ENCODE results near the gene TCF7L2. TPM values are rescaled to one million over a fixed set of nuclear protein-coding genes. Genes with fewer than 3 reads are reported as not detected.

Gene TCF7L2
- total RNA-seq, 2 donors from 2014 or later, result 3.2 to 6.1 TPM

DNA sequence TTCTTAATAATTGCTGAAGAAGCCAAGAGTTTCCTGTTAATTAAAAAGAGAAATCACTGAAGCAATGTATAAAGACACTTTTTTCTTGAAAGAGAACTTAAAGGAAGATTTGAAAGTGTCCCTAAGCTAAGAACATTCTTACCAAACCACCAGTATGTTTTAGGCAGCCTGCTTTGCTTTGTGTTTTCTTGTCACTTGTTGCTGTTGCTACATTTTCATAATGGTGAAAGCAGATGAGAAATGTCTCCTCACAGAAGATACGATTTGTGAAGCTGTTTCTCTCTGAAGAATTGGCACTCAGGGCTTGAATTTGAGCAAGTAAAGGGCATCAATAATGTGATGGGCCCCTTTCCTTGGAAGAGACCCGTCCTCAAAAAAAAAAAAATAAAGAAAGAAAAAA lies 30.9 kb downstream of the TCF7L2 start:
- Mint-ChIP-seq H3K4me3 (no peak overlapping the region), H3K27ac (peak overlapping the region; percentile 31), H3K4me1 (ENCODE audit: low read depth) (peaks cover 22% of the 10 kb centered on the region), H3K36me3 (ENCODE audit: insufficient read depth in 2 of 2) (no peaks in the 10 kb centered on the region), H3K27me3 (ENCODE audit: low read depth) (peaks cover 81% of the 10 kb centered on the region), H3K9me3 (no peaks in the 10 kb centered on the region)
- no peak for ATAC-seq (replicated peaks in 1 of 2)
- DNase-seq, result no peak

DNA sequence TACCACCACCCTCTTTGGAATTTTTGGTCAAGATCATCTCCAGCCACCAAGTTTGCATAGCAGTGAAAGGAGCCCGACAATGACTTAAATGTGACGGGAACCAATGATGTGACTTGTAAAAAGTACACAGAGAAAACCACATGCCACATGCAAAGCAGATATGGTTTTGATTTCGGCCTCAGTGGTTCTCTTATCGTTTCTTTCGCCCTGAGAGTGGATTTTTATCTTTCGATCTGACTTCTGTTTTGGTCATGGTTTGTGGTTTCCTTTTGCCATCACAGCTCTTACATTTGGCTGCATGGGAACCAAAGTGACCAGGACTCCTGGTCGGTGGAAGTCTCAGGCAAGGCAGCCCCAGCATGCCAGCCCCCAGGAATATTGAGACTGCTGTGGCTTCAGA lies 31.5 kb downstream of the TCF7L2 start:
- peak overlapping the region; percentile 31 for H3K27ac Mint-ChIP-seq
- ATAC-seq (replicated peaks in 1 of 2), result peak; percentile 75 to 80
- no peak overlapping the region for H3K4me3 Mint-ChIP-seq
- H3K27me3 Mint-ChIP-seq (ENCODE audit: low read depth), result peaks cover 79% of the 10 kb centered on the region
- no peaks in the 10 kb centered on the region for H3K36me3 Mint-ChIP-seq (ENCODE audit: insufficient read depth in 2 of 2)
- H3K9me3 Mint-ChIP-seq, result no peaks in the 10 kb centered on the region
- H3K4me1 Mint-ChIP-seq (ENCODE audit: low read depth), result peaks cover 29% of the 10 kb centered on the region
- DNase-seq, result peak; percentile 68 to 72

DNA sequence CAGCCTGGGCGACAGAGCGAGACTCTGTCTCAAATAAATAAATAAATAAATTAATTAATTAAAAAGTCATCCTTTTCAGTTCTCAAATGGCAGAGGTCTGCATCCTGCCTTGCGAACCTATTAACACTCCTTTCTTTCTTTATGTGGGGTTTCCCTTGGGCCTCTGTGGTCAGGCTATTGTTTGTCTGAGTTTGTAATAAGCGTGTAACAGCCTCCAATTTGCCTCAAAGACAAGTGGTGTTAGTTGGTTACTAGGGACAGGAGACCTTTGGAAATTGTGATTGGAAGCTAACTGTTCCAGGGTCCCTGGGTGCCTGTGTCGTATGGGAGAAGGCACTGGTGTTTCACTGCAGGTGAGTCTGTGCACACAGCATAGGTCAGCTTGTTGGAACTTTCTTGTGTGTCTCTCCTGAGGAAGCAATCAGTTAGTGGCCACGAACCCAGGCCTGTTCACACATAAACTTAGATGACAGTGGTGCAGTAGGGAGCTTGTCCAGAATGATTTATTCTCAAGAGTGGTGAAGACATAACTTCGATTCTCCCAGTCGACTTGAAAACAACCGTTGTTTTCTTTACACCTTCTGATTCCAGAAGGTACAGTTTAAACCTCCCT lies 33.5 kb downstream of the TCF7L2 start:
- Mint-ChIP-seq H3K9me3 (no peaks in the 10 kb centered on the region), H3K27me3 (ENCODE audit: low read depth) (peaks cover 77% of the 10 kb centered on the region), H3K36me3 (ENCODE audit: insufficient read depth in 2 of 2) (no peaks in the 10 kb centered on the region), H3K27ac (no peak overlapping the region), H3K4me3 (no peak overlapping the region), H3K4me1 (ENCODE audit: low read depth) (peaks cover 38% of the 10 kb centered on the region)
- ATAC-seq (replicated peaks in 1 of 2) (no peak), DNase-seq (no peak)

DNA sequence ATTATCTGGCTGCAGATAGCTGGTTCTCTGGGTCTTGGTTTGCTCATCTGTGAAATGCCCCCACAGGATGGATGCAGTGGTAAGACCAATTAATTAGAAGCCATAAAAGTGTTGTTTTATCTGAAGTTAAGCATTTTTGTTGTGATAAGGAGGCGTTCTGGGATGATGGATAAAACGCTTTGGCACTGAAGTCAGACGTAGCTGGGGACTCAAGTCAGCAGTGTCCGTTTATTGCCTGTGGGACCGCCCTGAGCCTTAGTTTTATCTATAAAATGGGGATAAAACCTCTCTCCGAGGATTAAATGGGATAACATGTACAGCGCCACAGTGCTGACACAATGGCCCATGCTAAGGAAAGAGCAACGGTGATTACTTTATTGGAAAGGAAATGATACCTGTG lies 34.7 kb downstream of the TCF7L2 start:
- DNase-seq, result no peak
- H3K27me3 Mint-ChIP-seq (ENCODE audit: low read depth), result peaks cover 80% of the 10 kb centered on the region
- peaks cover 38% of the 10 kb centered on the region for H3K4me1 Mint-ChIP-seq (ENCODE audit: low read depth)
- no peaks in the 10 kb centered on the region for H3K9me3 Mint-ChIP-seq
- H3K27ac Mint-ChIP-seq, result no peak overlapping the region
- no peak for ATAC-seq (replicated peaks in 1 of 2)
- no peak overlapping the region for H3K4me3 Mint-ChIP-seq
- H3K36me3 Mint-ChIP-seq (ENCODE audit: insufficient read depth in 2 of 2), result no peaks in the 10 kb centered on the region

DNA sequence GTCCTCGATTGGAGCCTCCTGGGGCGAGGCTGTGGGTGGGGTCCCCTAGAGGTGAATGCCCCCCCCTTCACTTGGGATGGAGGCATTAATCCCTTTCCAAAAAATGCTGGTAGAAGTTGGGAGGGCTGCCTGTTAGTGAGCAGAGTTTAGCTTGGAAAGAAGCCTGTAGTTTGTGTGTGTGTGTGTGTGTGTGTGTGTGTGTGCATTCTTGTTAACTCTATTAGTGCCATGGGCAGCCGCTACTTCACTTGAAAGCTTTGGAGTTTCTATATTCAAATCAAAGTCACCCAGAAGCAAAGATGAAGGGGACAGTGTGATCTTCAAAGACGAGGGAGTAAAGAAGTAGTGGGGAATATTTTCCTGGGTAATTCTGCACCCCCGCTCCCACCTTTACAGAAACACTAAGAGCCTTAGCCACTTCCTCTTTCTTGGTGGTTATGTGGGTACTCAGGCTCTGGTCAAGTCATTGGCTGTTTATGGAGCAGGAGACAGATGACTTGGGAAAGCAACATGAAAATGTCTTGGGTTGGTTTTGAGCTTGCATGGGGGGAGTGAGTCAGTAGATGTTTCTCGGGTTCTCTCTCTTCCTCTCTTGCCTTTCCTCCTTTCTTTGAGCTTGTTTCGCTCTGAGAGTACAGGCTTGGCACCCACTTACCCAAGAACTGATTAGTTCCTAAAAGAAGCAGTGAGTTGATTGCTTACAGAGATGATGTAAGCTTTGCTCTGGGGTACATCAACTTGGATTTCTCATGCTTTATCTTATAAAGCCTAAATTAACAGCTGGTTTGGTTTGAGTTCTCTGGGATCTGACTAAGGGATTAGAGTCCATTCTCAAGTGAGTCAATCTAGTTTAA lies 35.9 kb downstream of the TCF7L2 start:
- Mint-ChIP-seq H3K9me3 (no peaks in the 10 kb centered on the region), H3K27ac (no peak overlapping the region), H3K4me1 (ENCODE audit: low read depth) (peaks cover 35% of the 10 kb centered on the region), H3K4me3 (peak overlapping the region; percentile 49 to 52), H3K36me3 (ENCODE audit: insufficient read depth in 2 of 2) (no peaks in the 10 kb centered on the region), H3K27me3 (ENCODE audit: low read depth) (peaks cover 77% of the 10 kb centered on the region)
- peak; percentile 86 to 88 for ATAC-seq (replicated peaks in 1 of 2)
- peak; percentile 42 to 48 for DNase-seq

DNA sequence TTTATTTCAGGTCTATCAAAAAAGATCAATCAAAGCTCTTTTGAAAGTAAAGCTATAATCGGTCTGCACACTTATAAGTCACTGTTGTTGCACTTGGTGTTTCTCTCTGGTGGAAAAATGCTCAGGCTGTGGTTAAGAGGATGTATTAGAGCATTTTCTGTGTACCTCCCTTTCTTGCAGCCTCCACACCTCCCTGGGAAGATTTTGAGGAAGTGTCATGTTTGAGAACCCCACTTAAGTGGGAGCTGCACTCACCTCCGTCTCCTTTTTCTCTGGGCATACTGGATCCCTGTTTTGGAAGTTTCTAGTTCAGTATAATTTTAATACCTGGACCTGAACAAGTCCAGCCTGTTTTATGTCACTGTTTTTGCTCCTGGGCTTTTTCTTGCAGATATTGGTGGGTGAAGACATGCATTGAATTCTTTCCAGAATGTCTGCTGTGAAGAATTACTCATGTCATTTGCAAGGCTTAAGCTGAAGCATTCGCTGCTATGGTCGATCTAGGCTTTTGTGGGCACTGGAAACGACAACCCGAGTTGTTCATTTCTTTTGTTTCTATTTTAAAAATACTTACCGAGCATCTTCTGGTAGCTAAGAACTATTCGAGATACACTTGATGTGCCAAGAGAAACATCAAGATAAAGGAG lies 36.6 kb downstream of the TCF7L2 start:
- DNase-seq (no peak), ATAC-seq (replicated peaks in 1 of 2) (peak in 1 of 2 donors; percentile 2)
- H3K9me3 Mint-ChIP-seq, result no peaks in the 10 kb centered on the region
- peak overlapping the region; percentile 49 to 52 for H3K4me3 Mint-ChIP-seq
- H3K27ac Mint-ChIP-seq, result no peak overlapping the region
- peaks cover 28% of the 10 kb centered on the region for H3K4me1 Mint-ChIP-seq (ENCODE audit: low read depth)
- no peaks in the 10 kb centered on the region for H3K36me3 Mint-ChIP-seq (ENCODE audit: insufficient read depth in 2 of 2)
- H3K27me3 Mint-ChIP-seq (ENCODE audit: low read depth), result peaks cover 77% of the 10 kb centered on the region

DNA sequence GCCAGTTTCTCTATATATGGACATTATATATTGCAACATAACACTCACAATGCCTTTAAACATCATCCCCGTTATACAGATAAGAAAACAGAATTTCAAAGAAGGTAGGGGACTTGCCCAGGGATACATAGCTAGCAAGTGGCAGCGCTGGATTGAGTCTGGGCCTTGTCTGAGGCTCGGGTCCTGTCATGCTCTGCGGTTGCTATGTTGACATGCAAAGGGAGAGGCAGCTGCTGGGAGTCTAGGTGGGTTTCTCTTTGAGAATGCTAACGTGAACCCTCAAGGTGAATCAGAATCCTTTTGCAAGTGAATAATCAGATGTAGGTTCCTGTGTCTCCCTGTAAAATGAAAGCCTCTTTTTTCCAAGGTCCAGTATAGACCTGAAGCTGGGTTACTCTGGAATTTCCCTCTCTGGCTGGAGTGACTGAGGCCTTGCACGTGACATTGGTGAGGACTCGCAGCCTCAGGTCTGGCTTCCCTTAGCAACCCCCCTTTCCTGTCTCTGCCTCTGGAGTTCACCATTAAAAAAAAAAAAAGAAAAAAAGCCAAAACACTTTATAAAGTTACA lies 38.9 kb downstream of the TCF7L2 start:
- Mint-ChIP-seq H3K27ac (no peak overlapping the region), H3K9me3 (no peaks in the 10 kb centered on the region), H3K27me3 (ENCODE audit: low read depth) (peaks cover 63% of the 10 kb centered on the region), H3K36me3 (ENCODE audit: insufficient read depth in 2 of 2) (no peaks in the 10 kb centered on the region), H3K4me1 (ENCODE audit: low read depth) (peaks cover 22% of the 10 kb centered on the region), H3K4me3 (no peak overlapping the region)
- no peak for ATAC-seq (replicated peaks in 1 of 2)
- DNase-seq, result no peak

DNA sequence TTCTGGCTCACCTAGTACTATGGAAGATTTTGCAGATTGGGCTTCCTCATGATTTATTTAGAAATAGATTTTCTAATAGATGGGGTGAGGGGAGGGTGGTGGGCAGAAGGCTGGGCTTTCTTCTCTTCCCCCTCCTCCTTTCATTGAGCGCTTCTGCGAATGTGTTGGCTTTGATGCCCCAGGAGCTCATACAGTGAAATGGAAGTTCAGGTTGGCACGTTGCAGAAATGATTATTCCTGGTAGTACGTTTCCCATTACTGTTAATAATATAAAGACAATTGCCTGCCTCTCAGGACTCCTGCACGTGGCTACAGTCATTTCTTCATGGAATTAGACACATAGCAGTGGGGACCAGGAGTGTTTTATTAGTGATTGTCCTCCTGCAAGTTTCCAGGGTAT lies 39.8 kb downstream of the TCF7L2 start:
- Mint-ChIP-seq H3K27me3 (ENCODE audit: low read depth) (peaks cover 61% of the 10 kb centered on the region), H3K4me3 (no peak overlapping the region), H3K9me3 (no peaks in the 10 kb centered on the region), H3K36me3 (ENCODE audit: insufficient read depth in 2 of 2) (no peaks in the 10 kb centered on the region), H3K4me1 (ENCODE audit: low read depth) (peaks cover 22% of the 10 kb centered on the region), H3K27ac (no peak overlapping the region)
- no peak for DNase-seq
- ATAC-seq (replicated peaks in 1 of 2), result no peak

DNA sequence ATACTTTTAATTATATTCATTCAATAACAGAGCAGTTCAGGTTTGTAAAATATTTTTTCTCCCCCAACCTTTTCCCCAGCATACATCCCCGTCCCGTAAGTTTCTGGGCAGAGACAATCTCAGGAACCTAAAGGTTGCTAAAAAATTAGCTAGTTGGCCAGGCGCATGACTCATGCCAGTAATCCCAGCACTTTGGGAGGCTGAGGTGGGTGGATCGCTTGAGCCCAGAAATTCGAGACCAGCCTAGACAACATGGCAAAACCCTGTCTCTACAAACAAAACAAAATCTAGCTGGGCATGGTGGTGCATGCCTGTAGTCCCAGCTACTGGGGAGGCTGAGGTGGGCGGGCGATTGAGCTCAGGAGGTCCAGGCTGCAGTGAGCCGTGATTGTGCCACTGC lies 40.2 kb downstream of the TCF7L2 start:
- DNase-seq (no peak), ATAC-seq (replicated peaks in 1 of 2) (no peak)
- peaks cover 60% of the 10 kb centered on the region for H3K27me3 Mint-ChIP-seq (ENCODE audit: low read depth)
- H3K4me1 Mint-ChIP-seq (ENCODE audit: low read depth), result peaks cover 22% of the 10 kb centered on the region
- H3K9me3 Mint-ChIP-seq, result no peaks in the 10 kb centered on the region
- H3K4me3 Mint-ChIP-seq, result no peak overlapping the region
- no peak overlapping the region for H3K27ac Mint-ChIP-seq
- H3K36me3 Mint-ChIP-seq (ENCODE audit: insufficient read depth in 2 of 2), result no peaks in the 10 kb centered on the region

DNA sequence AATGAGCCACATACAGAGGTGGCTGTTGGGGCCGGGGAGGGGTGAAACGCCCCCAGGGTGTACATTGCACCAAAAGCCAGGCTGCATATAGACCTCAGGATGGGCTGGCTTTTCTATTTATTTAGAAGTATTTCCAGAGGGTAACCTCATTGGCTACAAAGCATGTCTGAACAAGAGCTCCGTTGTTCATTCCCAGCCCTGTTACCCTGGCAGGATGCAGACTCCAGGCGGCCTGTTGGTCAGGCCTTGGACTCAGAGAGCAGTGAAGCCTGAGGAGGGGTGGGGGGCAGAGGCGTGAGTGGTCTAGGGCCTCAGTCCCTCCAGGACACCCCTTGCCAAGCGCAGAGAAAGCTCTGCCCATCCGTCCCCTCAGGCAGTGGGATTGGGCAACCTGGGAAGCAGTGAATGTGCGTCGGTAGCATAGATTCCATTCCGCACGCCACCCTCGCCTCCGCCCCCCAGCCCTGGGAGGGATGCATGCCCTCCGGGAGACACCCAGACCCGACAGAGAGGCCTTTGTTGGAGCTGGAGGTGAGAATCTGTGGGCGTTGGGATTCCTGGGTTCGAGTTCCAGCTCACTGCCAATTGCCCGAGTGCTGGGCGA lies 41.9 kb downstream of the TCF7L2 start:
- DNase-seq (no peak), ATAC-seq (replicated peaks in 1 of 2) (no peak)
- no peak overlapping the region for H3K4me3 Mint-ChIP-seq
- peaks cover 5% of the 10 kb centered on the region for H3K4me1 Mint-ChIP-seq (ENCODE audit: low read depth)
- no peak overlapping the region for H3K27ac Mint-ChIP-seq
- no peaks in the 10 kb centered on the region for H3K36me3 Mint-ChIP-seq (ENCODE audit: insufficient read depth in 2 of 2)
- no peaks in the 10 kb centered on the region for H3K9me3 Mint-ChIP-seq
- H3K27me3 Mint-ChIP-seq (ENCODE audit: low read depth), result peaks cover 64% of the 10 kb centered on the region

DNA sequence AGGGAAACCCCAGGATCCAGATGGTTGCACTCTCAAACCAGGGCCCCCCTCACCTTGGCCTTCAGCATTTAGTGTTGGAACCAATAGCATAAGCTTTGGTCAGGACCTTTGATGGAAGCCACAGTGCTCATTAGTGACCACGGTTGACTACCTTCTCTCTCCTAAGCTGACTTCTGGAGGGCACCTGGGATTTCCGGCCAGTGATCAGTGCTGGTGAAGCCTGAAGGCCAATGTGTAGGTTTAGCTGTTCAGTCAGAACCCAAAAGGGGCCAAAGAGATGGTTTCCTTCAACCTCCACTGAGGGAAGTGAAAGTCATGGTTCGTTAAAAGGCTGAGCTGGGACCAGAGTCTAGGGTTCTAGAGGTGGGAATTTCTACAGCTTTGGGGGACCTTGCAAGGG lies 46.4 kb downstream of the TCF7L2 start:
- Mint-ChIP-seq H3K27me3 (ENCODE audit: low read depth) (peaks cover 67% of the 10 kb centered on the region), H3K27ac (no peak overlapping the region), H3K9me3 (no peaks in the 10 kb centered on the region), H3K36me3 (ENCODE audit: insufficient read depth in 2 of 2) (no peaks in the 10 kb centered on the region), H3K4me1 (ENCODE audit: low read depth) (no peaks in the 10 kb centered on the region), H3K4me3 (no peak overlapping the region)
- ATAC-seq (replicated peaks in 1 of 2) (no peak), DNase-seq (no peak)

DNA sequence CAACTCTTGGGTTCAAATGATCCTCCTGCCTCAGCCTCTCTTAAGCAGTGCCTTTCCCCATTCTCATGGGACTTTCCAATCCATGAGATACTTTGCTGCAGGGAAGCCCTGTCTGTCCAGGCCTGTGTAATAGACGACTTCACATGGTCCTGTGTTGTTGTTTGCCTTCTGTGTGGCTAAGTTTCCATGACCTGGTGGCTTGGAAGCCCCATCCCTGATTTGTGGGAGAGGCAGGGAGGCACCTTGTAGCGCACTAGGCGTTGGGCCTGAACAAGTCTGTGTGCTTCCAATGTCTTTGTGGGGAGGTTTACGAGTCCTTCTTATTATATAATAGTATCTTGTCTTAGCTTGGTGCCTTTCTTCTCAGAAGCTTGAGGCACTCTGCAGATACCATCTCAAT lies 49.1 kb downstream of the TCF7L2 start:
- H3K36me3 Mint-ChIP-seq (ENCODE audit: insufficient read depth in 2 of 2), result no peaks in the 10 kb centered on the region

DNA sequence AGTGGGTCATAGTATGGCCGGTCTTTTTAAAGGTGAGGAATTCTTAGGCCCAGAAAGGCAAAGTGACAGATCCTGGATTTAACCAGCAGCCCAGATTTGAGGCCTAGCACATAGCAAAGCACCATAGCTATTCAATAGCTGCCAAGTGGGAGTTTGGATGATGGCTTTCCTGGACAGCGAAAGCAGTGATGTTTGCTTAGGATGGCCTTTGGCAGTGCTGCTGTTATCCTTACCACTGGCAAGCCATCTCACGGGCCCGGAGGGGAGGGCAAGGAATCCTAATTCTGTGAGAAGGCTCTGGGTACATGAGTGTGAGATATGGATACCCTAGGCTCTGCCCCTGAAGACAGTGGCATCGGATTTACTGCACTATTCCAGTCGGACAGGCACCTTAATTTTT lies 50.4 kb downstream of the TCF7L2 start:
- H3K9me3 Mint-ChIP-seq, result no peaks in the 10 kb centered on the region

More for the DNA sequence above, 49.1 kb downstream of the TCF7L2 start:
- H3K4me1 Mint-ChIP-seq (ENCODE audit: low read depth), result no peaks in the 10 kb centered on the region
- no peak overlapping the region for H3K27ac Mint-ChIP-seq
- peaks cover 78% of the 10 kb centered on the region for H3K27me3 Mint-ChIP-seq (ENCODE audit: low read depth)
- DNase-seq (no peak), ATAC-seq (replicated peaks in 1 of 2) (no peak)
- H3K9me3 Mint-ChIP-seq, result no peaks in the 10 kb centered on the region
- H3K4me3 Mint-ChIP-seq, result no peak overlapping the region

More for the DNA sequence above, 50.4 kb downstream of the TCF7L2 start:
- no peak overlapping the region for H3K27ac Mint-ChIP-seq
- ATAC-seq (replicated peaks in 1 of 2) (no peak), DNase-seq (no peak)
- no peaks in the 10 kb centered on the region for H3K36me3 Mint-ChIP-seq (ENCODE audit: insufficient read depth in 2 of 2)
- H3K4me3 Mint-ChIP-seq, result no peak overlapping the region
- no peaks in the 10 kb centered on the region for H3K4me1 Mint-ChIP-seq (ENCODE audit: low read depth)
- peaks cover 79% of the 10 kb centered on the region for H3K27me3 Mint-ChIP-seq (ENCODE audit: low read depth)
